Natural killer cell treated with Interleukin-12 subunit alpha and Interleukin-12 subunit beta and Interleukin-15 and Interleukin-18, amount 100 ng/mL, for 72 hours (primary cell): ENCODE results near the gene TMOD3. TPM values are rescaled to one million over a fixed set of nuclear protein-coding genes. Genes with fewer than 3 reads are reported as not detected.

Source experiments
- total RNA-seq, 2 donors: library from RNA; stranded (reverse); gene quantifications; one replicate each; pipeline ENCODE4 v1.2.3, GENCODE V29; 2022

TMOD3 gene
- total RNA-seq, 2 donors from 2014 or later = 55.4 to 63.5 TPM

Other genes starting within 250 kb of the TMOD3 start
- gene DMXL2, start 206.9 kb upstream of the TMOD3 start, total RNA-seq = 1 to 10 TPM; 7.8 to 9.2 TPM
- gene SCG3, start 148.2 kb upstream of the TMOD3 start, total RNA-seq = not detected
- 10 to 100 TPM; 13.4 to 27.3 TPM for gene LYSMD2, start 92.0 kb upstream of the TMOD3 start, total RNA-seq
- 1 to 10 TPM; 2.6 to 7.2 TPM for gene TMOD2, start 78.1 kb upstream of the TMOD3 start, total RNA-seq
- gene LEO1, start 142.1 kb downstream of the TMOD3 start, total RNA-seq = 10 to 100 TPM; 29.6 to 31.6 TPM
- gene MAPK6, start 189.6 kb downstream of the TMOD3 start, total RNA-seq = 10 to 100 TPM; 65.8 to 89.1 TPM